Skeletal muscle tissue (tissue), 4 donors: ENCODE data around the gene CHRNE. TPM values are rescaled to one million over a fixed set of nuclear protein-coding genes. Genes with fewer than 3 reads are reported as not detected.
"Not testable (repeated sequence)": the region's sequence is repeated elsewhere in the genome, so short reads cannot be mapped to it uniquely, and the experiment has no call there.

ENCODE experiments used
- H3K27ac ChIP-seq: one replicate; pipeline ENCODE4 v1.7.0; 2013; ENCODE audit warnings: mild to moderate bottlenecking, low read depth, low read length, inconsistent platforms
- H3K27me3 ChIP-seq, 3 donors: one replicate each; pipeline ENCODE4 v1.7.0; 2013; ENCODE audit warnings: low read length in 3 of 3; ENCODE audit not compliant: control insufficient read depth in 3 of 3, insufficient read depth in 3 of 3
- H3K36me3 ChIP-seq, 3 donors: one replicate each; pipeline ENCODE4 v1.7.0; 2013; ENCODE audit warnings: low read length in 3 of 3; ENCODE audit not compliant: control insufficient read depth in 3 of 3, insufficient read depth in 3 of 3
- H3K4me1 ChIP-seq, 3 donors: one replicate each; pipeline ENCODE4 v1.7.0; 2013; ENCODE audit warnings: low read length in 3 of 3, mild to moderate bottlenecking in 3 of 3; ENCODE audit not compliant: control insufficient read depth in 3 of 3, insufficient read depth in 3 of 3
- H3K4me3 ChIP-seq, 3 donors: one replicate each; pipeline ENCODE4 v1.7.0; 2013; ENCODE audit warnings: low read length in 3 of 3
- H3K9ac ChIP-seq, 3 donors: one replicate each; pipeline ENCODE4 v1.7.0; 2013; ENCODE audit warnings: low read length in 3 of 3, mild to moderate bottlenecking in 3 of 3, moderate library complexity in 2 of 3, low read depth in 1 of 3
- H3K9me3 ChIP-seq, 3 donors: one replicate each; pipeline ENCODE4 v1.7.0; 2013; ENCODE audit warnings: low read length in 3 of 3; ENCODE audit not compliant: control insufficient read depth in 3 of 3
- total RNA-seq: library from RNA; depleted of rRNA; stranded (reverse); fragments of >200 nt; gene quantifications from one replicate; pipeline ENCODE4 v1.2.3, GENCODE V29; 2014
- donor health status: Osteomylitis.

The CHRNE gene
- total RNA-seq, 1 donor from 2014 or later: 1.0 TPM

GRCh38 chr17:4932756-4933155, 29.9 kb upstream of the CHRNE start:
- Histone ChIP-seq H3K27ac (no peak overlapping the region), H3K27me3 (no peaks in the 10 kb centered on the region), H3K4me3 (no peak overlapping the region), H3K36me3 (peaks cover 12 to 22% (median 21%) of the 10 kb centered on the region in 3 donors), H3K9me3 (no peaks in the 10 kb centered on the region), H3K4me1 (peaks cover 32 to 35% (median 34%) of the 10 kb centered on the region in 3 donors), H3K9ac (no peak overlapping the region)

GRCh38 chr17:4931963-4932362, 29.1 kb upstream of the CHRNE start, which contains the start of gene GP1BA:
TSS of gene GP1BA (plus strand) at chr17:4932277. CDS start at chr17:4932605, 328 bp downstream.
- Histone ChIP-seq H3K9me3 (no peaks in the 10 kb centered on the region), H3K27me3 (no peaks in the 10 kb centered on the region), H3K9ac (no peak within 1 kb of the TSS), H3K36me3 (peaks cover 5 to 14% (median 13%) of the 10 kb centered on the region in 3 donors), H3K4me3 (no peak within 1 kb of the TSS), H3K27ac (no peak within 1 kb of the TSS), H3K4me1 (peaks cover 24 to 28% (median 26%) of the 10 kb centered on the region in 3 donors)

- Histone ChIP-seq H3K27me3 (no peaks in the 10 kb centered on the region), H3K4me3 (no peak overlapping the region), H3K9me3 (no peaks in the 10 kb centered on the region), H3K27ac (no peak overlapping the region), H3K36me3 (peaks cover 0 to 4% (median 3%) of the 10 kb centered on the region in 3 donors), H3K4me1 (peaks cover under 1 to 3% (median under 1%) of the 10 kb centered on the region in 3 donors), H3K9ac (no peak overlapping the region)
Measured at GRCh38 chr17:4928881-4929280, 26.0 kb upstream of the CHRNE start.

- H3K27ac ChIP-seq: not testable (repeated sequence)
Measured at GRCh38 chr17:4926577-4927335, 23.9 kb upstream of the CHRNE start.

GRCh38 chr17:4921320-4921719, 18.4 kb upstream of the CHRNE start:
- Histone ChIP-seq H3K27ac (no peak overlapping the region), H3K9me3 (no peaks in the 10 kb centered on the region), H3K36me3 (no peaks in the 10 kb centered on the region), H3K27me3 (no peaks in the 10 kb centered on the region), H3K4me3 (no peak overlapping the region), H3K4me1 (no peaks in the 10 kb centered on the region), H3K9ac (no peak overlapping the region)

More at GRCh38 chr17:4926577-4927335, 23.9 kb upstream of the CHRNE start:
- H3K36me3 ChIP-seq, H3K9ac ChIP-seq, H3K9me3 ChIP-seq, H3K4me3 ChIP-seq, H3K27me3 ChIP-seq, H3K4me1 ChIP-seq: not testable (repeated sequence)

GRCh38 chr17:4920351-4921048, 17.6 kb upstream of the CHRNE start:
- Histone ChIP-seq H3K27ac (no peak overlapping the region), H3K27me3 (no peaks in the 10 kb centered on the region), H3K4me3 (no peak overlapping the region), H3K9ac (no peak overlapping the region), H3K9me3 (no peaks in the 10 kb centered on the region), H3K36me3 (no peaks in the 10 kb centered on the region), H3K4me1 (no peaks in the 10 kb centered on the region)

- Histone ChIP-seq H3K27ac (no peak overlapping the region), H3K36me3 (no peaks in the 10 kb centered on the region), H3K9me3 (no peaks in the 10 kb centered on the region), H3K9ac (no peak overlapping the region), H3K27me3 (no peaks in the 10 kb centered on the region), H3K4me1 (no peaks in the 10 kb centered on the region), H3K4me3 (no peak overlapping the region)
Measured at GRCh38 chr17:4919511-4920047, 16.7 kb upstream of the CHRNE start.

- not testable (repeated sequence) for H3K9me3 ChIP-seq, H3K27me3 ChIP-seq, H3K4me3 ChIP-seq, H3K9ac ChIP-seq, H3K4me1 ChIP-seq, H3K36me3 ChIP-seq, H3K27ac ChIP-seq
Measured at GRCh38 chr17:4914551-4914950, 11.7 kb upstream of the CHRNE start.

GRCh38 chr17:4913994-4914393, 11.1 kb upstream of the CHRNE start:
- H3K27me3 ChIP-seq: no peaks in the 10 kb centered on the region
- no peak overlapping the region for H3K27ac ChIP-seq
- peaks cover 3 to 7% (median 6%) of the 10 kb centered on the region in 3 donors for H3K4me1 ChIP-seq
- H3K9me3 ChIP-seq: no peaks in the 10 kb centered on the region
- no peak overlapping the region for H3K4me3 ChIP-seq
- H3K9ac ChIP-seq: no peak overlapping the region
- H3K36me3 ChIP-seq: no peaks in the 10 kb centered on the region
